ENCODE results near the gene IQCH. TPM values are rescaled to one million over a fixed set of nuclear protein-coding genes. Genes with fewer than 3 reads are reported as not detected.
"Not testable (repeated sequence)": the region's sequence is repeated elsewhere in the genome, so short reads cannot be mapped to it uniquely, and the experiment has no call there.

The IQCH gene
- total and polyA plus RNA-seq, 12 donors: 0.67 to 7.3 (median 2.9) TPM

DNA sequence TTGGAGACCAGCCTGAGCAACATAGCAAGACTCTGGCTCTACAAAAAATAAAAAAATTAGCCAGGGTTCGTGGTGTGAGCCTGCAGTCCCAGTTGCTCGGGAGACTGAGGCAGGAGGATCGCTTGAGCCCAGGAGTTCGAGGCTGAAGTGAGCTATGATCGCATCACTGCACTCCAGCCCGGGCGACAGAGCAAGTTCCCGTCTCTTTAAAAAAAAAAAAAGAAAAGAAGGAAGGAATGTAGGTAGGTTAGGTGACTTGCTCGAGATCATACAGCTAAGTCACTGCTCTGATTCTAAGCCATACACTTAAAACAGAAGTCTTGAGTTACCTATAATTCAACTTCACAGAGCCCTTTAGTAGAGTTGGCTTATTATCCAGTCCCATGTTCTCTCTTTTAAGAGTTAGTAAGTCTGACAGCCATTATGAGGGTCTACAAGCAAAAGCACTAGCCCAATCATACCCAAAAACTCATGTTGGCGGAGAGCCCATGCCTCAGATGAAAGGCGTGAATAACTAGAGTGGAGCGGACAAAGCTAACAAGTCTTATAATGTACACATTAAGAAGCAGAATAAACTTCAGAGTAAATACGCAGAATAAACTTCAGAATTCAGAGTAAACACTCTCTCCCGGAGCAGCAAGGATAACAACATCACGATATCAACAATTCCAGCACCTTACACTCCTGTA, 893 bp upstream of the IQCH start:
- Histone ChIP-seq H3K36me3 (replicated peaks in 1 of 2) (no peaks in the 10 kb centered on the region), H3K9me3 (replicated peaks in 1 of 3) (no peaks in the 10 kb centered on the region), H3K4me3 (peak overlapping the region; percentile 76 to 99 (median 79)), H3K27ac (peak overlapping the region; percentile 88 to 95 (median 92)), H3K4me1 (replicated peaks in 1 of 2) (peaks cover 4 to 28% of the 10 kb centered on the region in 2 donors), H3K27me3 (no peaks in the 10 kb centered on the region)
- intact Hi-C loops (cut with DNase I): no loop called here
- TF ChIP-seq POLR2A (IDR thresholded peaks at IDR 0.05): no peak
- TF ChIP-seq CTCF (IDR thresholded peaks at IDR 0.05): no peak
- DNase-seq: peak in 3 of 7 donors; percentile 8 to 26 (median 20)
- WGBS, 4 donors: 31 to 36% (median 34%) methylated on average over 15 of the region's 15 CpGs

- WGBS, 4 donors: 80 to 91% (median 82%) methylated on average over 3 of the region's 3 CpGs
- no peaks in the 10 kb centered on the region for H3K36me3 ChIP-seq (replicated peaks in 1 of 2)
- intact Hi-C loops (cut with DNase I): no loop called here
- no peak overlapping the region for H3K27ac ChIP-seq
- no peak for DNase-seq
- TF ChIP-seq POLR2A (IDR thresholded peaks at IDR 0.05) (no peak), CTCF (IDR thresholded peaks at IDR 0.05) (no peak)
- no peaks in the 10 kb centered on the region for H3K9me3 ChIP-seq (replicated peaks in 1 of 3)
- H3K4me3 ChIP-seq: no peak overlapping the region
- H3K27me3 ChIP-seq: no peaks in the 10 kb centered on the region
- H3K4me1 ChIP-seq (replicated peaks in 1 of 2): peaks cover 4 to 28% of the 10 kb centered on the region in 2 donors
Observed at GRCh38 chr15:67256051-67256450, 1.5 kb downstream of the IQCH start.

GRCh38 chr15:67258412-67258811, 3.8 kb downstream of the IQCH start:
- H3K27me3 ChIP-seq; H3K36me3 ChIP-seq (replicated peaks in 1 of 2); intact Hi-C loops (cut with DNase I); H3K4me3 ChIP-seq; H3K27ac ChIP-seq; H3K9me3 ChIP-seq (replicated peaks in 1 of 3); DNase-seq: not testable (repeated sequence)
- 95 to 100% (median 98%) methylated on average over 3 of the region's 3 CpGs for WGBS, 4 donors
- peaks cover 3 to 13% of the 10 kb centered on the region in 2 donors for H3K4me1 ChIP-seq (replicated peaks in 1 of 2)

GRCh38 chr15:67259379-67259778, 4.8 kb downstream of the IQCH start:
- intact Hi-C loops (cut with DNase I): no loop called here
- H3K27ac ChIP-seq: no peak overlapping the region

More at GRCh38 chr15:67259379-67259778, 4.8 kb downstream of the IQCH start:
- no peaks in the 10 kb centered on the region for H3K27me3 ChIP-seq
- peaks cover 0 to 8% of the 10 kb centered on the region in 2 donors for H3K4me1 ChIP-seq (replicated peaks in 1 of 2)
- TF ChIP-seq POLR2A (IDR thresholded peaks at IDR 0.05) (no peak), CTCF (IDR thresholded peaks at IDR 0.05) (no peak)
- no peak for DNase-seq
- no peaks in the 10 kb centered on the region for H3K36me3 ChIP-seq (replicated peaks in 1 of 2)
- no peak overlapping the region for H3K4me3 ChIP-seq
- no peaks in the 10 kb centered on the region for H3K9me3 ChIP-seq (replicated peaks in 1 of 3)
